Measurements from ENCODE around the gene ARPIN. TPM values are rescaled to one million over a fixed set of nuclear protein-coding genes. Genes with fewer than 3 reads are reported as not detected.

ARPIN gene
- total and polyA plus RNA-seq, 9 of the 15 experiments (the other 6 are each of a cell fraction or from before 2014, with no cell fraction given) = not detected

DNA sequence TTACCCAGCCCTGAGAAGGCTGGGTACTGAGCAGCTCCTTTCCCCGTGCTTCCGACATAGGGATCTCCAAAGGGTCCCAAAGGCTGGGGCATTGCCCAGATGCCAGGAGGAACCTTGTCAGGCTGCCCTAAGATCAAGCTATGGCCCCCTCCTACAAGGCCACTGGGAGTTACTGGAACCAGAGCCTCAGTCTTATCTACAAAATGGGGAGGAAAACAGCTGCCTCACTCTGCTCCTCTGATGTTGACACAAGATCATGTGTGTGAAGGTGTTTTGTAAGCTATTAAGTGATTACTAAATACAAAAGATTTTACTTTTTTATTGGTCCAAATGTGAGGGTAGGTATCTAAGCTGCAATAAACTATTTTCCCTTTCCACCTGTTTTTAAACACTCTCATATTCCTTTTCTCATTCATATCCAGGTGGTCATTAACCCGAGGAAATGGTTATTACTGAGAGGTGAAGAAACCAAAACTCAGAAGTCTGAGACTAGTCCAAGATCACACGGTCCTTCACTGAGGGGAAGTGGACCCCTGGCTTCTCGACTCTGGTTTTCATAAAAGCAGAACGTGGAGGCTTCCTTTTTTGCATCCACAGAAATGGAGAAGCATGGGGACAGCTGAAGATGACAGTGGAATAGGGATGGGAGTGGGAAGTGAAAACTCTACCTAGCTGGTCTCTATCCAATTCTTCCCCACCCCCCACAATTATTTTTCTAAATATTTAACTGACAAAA lies 1.7 kb downstream of the ARPIN start (continued):
- peak; percentile 27; the same call in 1 of the 2 replicates for TF ChIP-seq TCF3 (CRISPR knock-in tag; IDR thresholded peaks at IDR 0.05)

DNA sequence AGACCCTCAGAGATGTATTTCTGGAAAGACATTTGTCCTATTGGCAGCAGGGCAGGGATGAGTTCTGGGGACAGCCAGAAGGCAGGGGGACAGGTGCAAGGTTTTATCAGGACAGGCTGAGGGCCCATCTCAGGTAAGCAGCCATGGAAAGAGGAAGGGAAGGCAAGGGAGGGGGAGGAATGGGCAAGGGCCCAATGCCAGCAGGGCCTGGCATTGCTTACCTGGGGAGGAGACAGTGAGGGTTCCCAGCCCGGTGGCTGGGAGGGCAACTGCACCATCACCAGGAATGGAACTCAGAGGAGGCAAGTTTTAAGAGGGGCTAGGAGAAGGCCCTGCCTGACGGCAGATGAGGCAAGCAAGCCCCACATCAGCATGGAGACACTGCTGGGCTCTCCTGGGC lies 3.1 kb downstream of the ARPIN start:
- POLR2A ChIA-PET = interaction anchor here (0.5 kb wide), 1 partner anchor 89 kb away, joined by 3 read pairs; no protein-coding TSS in a partner anchor
- TF ChIP-seq GABPA (tag; conservative IDR thresholded peaks at IDR 0.05; ENCODE audit: low read depth) (no peak), CBFA2T2 (conservative IDR thresholded peaks at IDR 0.05) (no peak), TBL1XR1 (IDR thresholded peaks at IDR 0.05; ENCODE audit: low read length in 2 of 2) (no peak), CBFB (CRISPR knock-in tag; IDR thresholded peaks at IDR 0.05) (no peak), WHSC1 (IDR thresholded peaks at IDR 0.05; ENCODE audit: low read length) (no peak), CREB3L1 (IDR thresholded peaks at IDR 0.05; ENCODE audit: borderline replicate concordance, low read depth) (no peak), CBX8 (IDR thresholded peaks at IDR 0.05; ENCODE audit: borderline replicate concordance, extremely low read depth, low read depth, low read length, poor library complexity, severe bottlenecking) (no peak), ZNF766 (CRISPR knock-in tag; conservative IDR thresholded peaks at IDR 0.05) (no peak), C11orf30 (IDR thresholded peaks at IDR 0.05; ENCODE audit: low read depth) (no peak), CAMTA2 (CRISPR knock-in tag; conservative IDR thresholded peaks at IDR 0.05) (no peak)

More for the DNA sequence above, 3.1 kb downstream of the ARPIN start:
- Histone ChIP-seq H3K4me2 (ENCODE audit: insufficient read depth, low read length) (no peak overlapping the region), H4K20me1 (replicated peaks; ENCODE audit: control insufficient read depth, insufficient read depth, low read length) (no peaks in the 10 kb centered on the region), H3K27ac (ENCODE audit: extremely low read depth, low read depth, low read length) (no peak overlapping the region), H2AFZ (ENCODE audit: low read depth, low read length) (no peak overlapping the region), H3K9me3 (replicated peaks; ENCODE audit: control insufficient read depth, insufficient read depth, low read depth, low read length) (no peaks in the 10 kb centered on the region), H3K4me3 (no peak overlapping the region), H3K4me1 (replicated peaks in 1 of 2; ENCODE audit: control insufficient read depth in 2 of 2, insufficient read depth in 2 of 2, low read length in 2 of 2) (peaks cover 9 to 11% of the 10 kb centered on the region in 2 experiments; a peak in 3 of 5 replicates), H3K27me3 (ENCODE audit: control insufficient read depth in 2 of 2, insufficient read depth in 2 of 2, low read length in 2 of 2) (peaks cover 2 to 27% of the 10 kb centered on the region in 2 experiments; a peak in 2 of 5 replicates), H3K9ac (ENCODE audit: insufficient read depth in 1 of 2, low read depth in 2 of 2, low read length in 2 of 2) (peak overlapping the region in 1 of 2 experiments; percentile 35; a peak in 1 of 4 replicates), H3K79me2 (ENCODE audit: control insufficient read depth, insufficient read depth, low read length) (no peaks in the 10 kb centered on the region), H3K9me1 (ENCODE audit: control insufficient read depth, insufficient read depth, low read length) (no peaks in the 10 kb centered on the region), H3K36me3 (ENCODE audit: control insufficient read depth, insufficient read depth, low read length) (no peaks in the 10 kb centered on the region)
- intact Hi-C loops (cut with micrococcal nuclease) = no loop called here
- 15% methylated on average over 2 of the region's 2 CpGs for WGBS (ENCODE audit: insufficient coverage, low coverage, missing lambda C conversion rate)
- ATAC-seq (no peak), DNase-seq (ENCODE audit: extremely low read depth in 1 of 4, low spot score in 3 of 4) (peak in 1 of 4 experiments; percentile 4), FAIRE-seq (no peak)
- no TSS peak for BruUV-seq (replicated peaks)
- in situ Hi-C loops (cut with MboI) = no loop called here
- CTCF ChIA-PET (ENCODE audit: low intra/inter-chr PET ratio) = no interaction called here
